ENCODE measurements around the gene TNFAIP8.

TNFAIP8 gene

GRCh38 chr5:119339965-119340364 is 15.9 kb upstream of the TNFAIP8 start:
- no peak for DNase-seq (ENCODE audit: low read depth)
- TF ChIP-seq CTCF (conservative IDR thresholded peaks at IDR 0.05; ENCODE audit: low read depth, low read length) = no peak
- H3K4me3 ChIP-seq (ENCODE audit: low read depth, low read length) = no peak overlapping the region

- H3K4me3 ChIP-seq (ENCODE audit: low read depth, low read length) = no peak overlapping the region
- DNase-seq (ENCODE audit: low read depth) = no peak
- no peak for TF ChIP-seq CTCF (conservative IDR thresholded peaks at IDR 0.05; ENCODE audit: low read depth, low read length)
Measured at GRCh38 chr5:119340597-119341218, 15.1 kb upstream of the TNFAIP8 start.

GRCh38 chr5:119341452-119342349 is 14.1 kb upstream of the TNFAIP8 start:
- no peak overlapping the region for H3K4me3 ChIP-seq (ENCODE audit: low read depth, low read length)
- DNase-seq (ENCODE audit: low read depth) = no peak
- no peak for TF ChIP-seq CTCF (conservative IDR thresholded peaks at IDR 0.05; ENCODE audit: low read depth, low read length)

GRCh38 chr5:119342406-119342805 is 13.4 kb upstream of the TNFAIP8 start:
- no peak for TF ChIP-seq CTCF (conservative IDR thresholded peaks at IDR 0.05; ENCODE audit: low read depth, low read length)
- H3K4me3 ChIP-seq (ENCODE audit: low read depth, low read length) = no peak overlapping the region
- no peak for DNase-seq (ENCODE audit: low read depth)

GRCh38 chr5:119343052-119343451 is 12.8 kb upstream of the TNFAIP8 start:
- H3K4me3 ChIP-seq (ENCODE audit: low read depth, low read length) = no peak overlapping the region
- no peak for DNase-seq (ENCODE audit: low read depth)
- no peak for TF ChIP-seq CTCF (conservative IDR thresholded peaks at IDR 0.05; ENCODE audit: low read depth, low read length)

GRCh38 chr5:119343766-119344165 is 12.1 kb upstream of the TNFAIP8 start:
- no peak for TF ChIP-seq CTCF (conservative IDR thresholded peaks at IDR 0.05; ENCODE audit: low read depth, low read length)
- DNase-seq (ENCODE audit: low read depth) = peak; percentile 80
- no peak overlapping the region for H3K4me3 ChIP-seq (ENCODE audit: low read depth, low read length)

Data from choroid plexus epithelial cell (primary cell).